NCI-H1048 (cell line): ENCODE measurements around the gene KLRF1.
"Not testable (repeated sequence)": the region's sequence is repeated elsewhere in the genome, so short reads cannot be mapped to it uniquely, and the experiment has no call there.

Source experiments
- DNase-seq: peaks from one replicate; lab custom pipeline; 2025; lab: John Stamatoyannopoulos, UW

KLRF1 gene

DNA sequence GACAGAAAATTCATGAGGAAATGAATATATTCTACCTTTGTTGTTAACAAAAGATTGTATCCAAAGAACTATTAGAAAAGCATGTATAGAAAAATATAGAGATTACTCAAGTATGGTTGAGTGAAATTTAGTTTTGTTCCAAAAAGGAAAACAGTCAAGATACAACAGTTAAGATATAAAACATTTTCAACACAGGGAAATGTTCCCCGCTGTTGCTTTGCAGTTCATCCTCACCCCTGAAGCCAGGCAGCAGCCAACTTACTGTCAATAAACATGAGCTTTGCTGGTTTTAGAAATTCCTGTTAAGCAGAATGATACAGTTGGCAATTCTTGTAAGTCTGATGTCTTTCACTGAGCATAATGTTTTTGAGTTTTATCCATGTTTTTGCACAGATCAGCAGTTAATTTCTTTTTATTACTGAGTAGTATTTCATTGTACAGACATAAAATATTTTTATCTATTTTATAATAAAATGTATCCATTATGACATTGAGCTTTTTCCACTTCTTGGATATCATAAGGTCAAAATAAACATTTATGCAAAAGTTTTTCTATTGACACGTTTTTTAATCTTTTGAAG lies 43.1 kb downstream of the KLRF1 start:
- DNase-seq = no peak

DNA sequence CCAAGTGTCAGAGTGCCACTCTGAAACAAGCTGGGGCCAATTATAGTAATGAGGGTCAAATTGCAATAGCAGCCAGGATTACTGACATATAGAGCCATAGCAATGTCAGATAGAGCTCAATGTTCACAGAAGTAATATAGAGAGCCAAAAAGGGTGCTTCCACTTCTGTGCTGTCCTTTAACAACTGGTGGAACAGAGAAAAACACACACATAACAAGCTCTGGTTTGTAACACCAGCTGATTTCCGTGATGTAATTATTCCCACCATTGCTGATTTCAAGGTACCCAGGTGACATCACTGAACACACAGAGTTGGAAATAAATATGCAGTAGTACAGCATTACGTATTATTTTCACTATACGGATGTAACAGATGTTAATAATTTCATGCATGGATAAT lies 44.9 kb downstream of the KLRF1 start:
- no peak for DNase-seq

- DNase-seq = no peak
Measured at GRCh38 chr12:9872742-9873141, 45.5 kb downstream of the KLRF1 start.

- DNase-seq = not testable (repeated sequence)
Measured at GRCh38 chr12:9876120-9876519, 48.8 kb downstream of the KLRF1 start.

GRCh38 chr12:9880532-9881078 lies 53.3 kb downstream of the KLRF1 start:
- DNase-seq = no peak

- DNase-seq = no peak
Measured at GRCh38 chr12:9881246-9881645, 54.0 kb downstream of the KLRF1 start, which contains the start of gene KLRF2. TSS of gene KLRF2 (plus strand) at chr12:9881489. CDS start at chr12:9881596, 107 bp downstream.

DNA sequence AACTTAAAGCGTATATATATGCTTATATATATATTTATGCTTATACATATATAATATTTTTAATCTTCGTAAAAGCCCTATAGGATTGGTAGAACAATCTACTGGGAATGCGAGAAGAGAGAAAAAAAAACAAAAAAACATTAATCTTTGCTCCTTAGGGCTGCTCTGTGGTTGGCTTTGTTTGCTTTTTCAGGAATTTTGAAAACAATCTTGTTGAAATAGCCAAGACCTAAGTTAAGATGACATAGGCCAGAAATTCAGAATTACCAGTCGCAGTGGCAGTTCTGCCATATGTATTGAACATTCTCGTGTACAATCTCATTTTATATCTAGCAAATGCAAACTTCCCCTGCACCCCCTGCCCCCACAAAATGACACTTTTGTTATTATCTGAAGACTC lies 54.7 kb downstream of the KLRF1 start:
- no peak for DNase-seq

- no peak for DNase-seq
Measured at GRCh38 chr12:9883175-9883574, 55.9 kb downstream of the KLRF1 start.

DNA sequence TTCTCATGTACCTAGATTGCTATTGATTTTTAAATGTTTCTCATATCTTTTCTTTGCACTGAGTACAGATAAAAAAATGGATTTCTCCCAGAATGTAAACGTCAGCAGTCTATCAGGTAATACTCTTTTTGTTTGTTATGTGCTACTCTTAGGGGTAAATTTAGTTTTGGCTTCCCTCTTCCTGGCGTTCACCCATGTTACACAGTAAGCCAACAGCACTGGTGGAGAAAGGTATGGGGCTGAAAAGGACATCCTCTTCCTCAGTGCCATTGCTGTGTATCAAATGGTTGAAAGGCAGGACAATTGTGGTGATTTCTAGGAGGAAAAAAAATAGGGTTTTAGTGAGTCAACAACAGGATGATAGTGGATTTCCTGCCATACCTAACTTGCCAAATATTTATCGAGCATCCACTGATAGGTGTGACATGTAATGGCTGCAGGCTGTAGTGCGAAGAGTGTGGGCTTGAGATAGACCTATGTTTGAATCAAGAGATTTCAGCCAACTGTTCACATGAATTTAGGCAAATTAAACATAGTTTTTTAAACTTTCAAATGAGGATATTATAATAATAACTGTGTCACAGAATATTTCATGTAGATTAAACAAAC lies 61.5 kb downstream of the KLRF1 start:
- no peak for DNase-seq
